ENCODE data around the gene TNS3.

- no peak for TF ChIP-seq CTCF (IDR thresholded peaks at IDR 0.05; ENCODE audit: low read depth, low read length, poor library complexity, severe bottlenecking)
- no peak for TF ChIP-seq EZH2phosphoT487 (IDR thresholded peaks at IDR 0.05; ENCODE audit: borderline replicate concordance, low read length)
Observed at GRCh38 chr7:47631711-47632110, 49.8 kb upstream of the TNS3 start.

Measured in DOHH2 (cell line).